Lung (tissue), 12 donors: Measurements from ENCODE around the gene NINJ1. TPM values are rescaled to one million over a fixed set of nuclear protein-coding genes. Genes with fewer than 3 reads are reported as not detected.
"Not testable (repeated sequence)": the region's sequence is repeated elsewhere in the genome, so short reads cannot be mapped to it uniquely, and the experiment has no call there.

ENCODE experiments used
- ATAC-seq: fragments of 200-7000 bp; cut with Tn5 transposase; one replicate; pipeline ENCODE4 v1.9.1; 2020; ENCODE audit warnings: moderate number of reproducible peaks; ENCODE audit not compliant: insufficient read depth, low FRiP score
- DNase-seq, 3 donors: peaks; one replicate each; pipeline ENCODE4 v3.0.0-alpha.2; 2013 to 2017
- H3K27ac ChIP-seq, 2 donors: one replicate each; pipeline ENCODE4 v1.5.1; 2013; ENCODE audit warnings: mild to moderate bottlenecking in 2 of 2, moderate library complexity in 2 of 2, control low read depth in 1 of 2, inconsistent platforms in 1 of 2, low read depth in 1 of 2, low read length in 1 of 2
- H3K27me3 ChIP-seq, 3 donors: one replicate each; pipeline ENCODE4 v1.5.1; 2013; ENCODE audit warnings: low read length in 2 of 3; ENCODE audit not compliant: control insufficient read depth in 3 of 3, insufficient read depth in 3 of 3
- H3K36me3 ChIP-seq, 4 donors: one replicate each; pipeline ENCODE4 v1.5.1; 2013; ENCODE audit warnings: low read length in 4 of 4, mild to moderate bottlenecking in 1 of 4, moderate library complexity in 1 of 4; ENCODE audit not compliant: control insufficient read depth in 4 of 4, insufficient read depth in 4 of 4
- H3K4me1 ChIP-seq, 5 donors: one replicate each; pipeline ENCODE4 v1.5.1; 2013; ENCODE audit warnings: low read length in 5 of 5, mild to moderate bottlenecking in 2 of 5, moderate library complexity in 1 of 5; ENCODE audit not compliant: control insufficient read depth in 5 of 5, insufficient read depth in 5 of 5
- H3K4me3 ChIP-seq: one replicate; pipeline ENCODE4 v1.5.1; 2013; ENCODE audit warnings: mild to moderate bottlenecking, control low read depth, moderate library complexity
- H3K9ac ChIP-seq, 2 donors: one replicate each; pipeline ENCODE4 v1.5.1; 2013; ENCODE audit warnings: low read length in 2 of 2, control low read depth in 1 of 2; ENCODE audit not compliant: insufficient read depth in 1 of 2
- H3K9me3 ChIP-seq, 4 donors: one replicate each; pipeline ENCODE4 v1.5.1; 2013; ENCODE audit warnings: low read length in 3 of 4, mild to moderate bottlenecking in 1 of 4, moderate library complexity in 1 of 4; ENCODE audit not compliant: control insufficient read depth in 4 of 4, insufficient read depth in 3 of 4
- WGBS, 2 donors: extraction: QIAGEN DNeasy Blood & Tissue Kit; methylation state at CpG; one replicate each; pipeline ENCODE4 v1.1.7; 2013; 5-methylcytosine and 5-hydroxymethylcytosine counted together
- polyA plus RNA-seq, 2 donors: library from polyadenylated mRNA; stranded (reverse); fragments of 200-250 nt; gene quantifications; one replicate each; pipeline ENCODE4 v1.2.1, GENCODE V29; 2013
- total RNA-seq, 2 donors: library from RNA; depleted of rRNA in 1 of 2; stranded (reverse); fragments of >200 nt in 1 of 2; gene quantifications; one replicate each; pipeline ENCODE4 v1.2.1, GENCODE V29; 2014 to 2021
- TF ChIP-seq, protein P1 (sequence below): IDR thresholded peaks from 2 replicates; pipeline ENCODE4 v1.5.1; 2012; ENCODE audit warnings: mild to moderate bottlenecking; ENCODE audit errors: control extremely low read depth, extremely low read depth
- donor health status: control.
- donor health status: control.
- donor health status: Bipolar disorder and iron deficiency.
- donor health status: healthy.
- donor health status: DM: yes; HTN: yes; CAD: no.

NINJ1 gene
- total and polyA plus RNA-seq, 4 donors, result 44.3 to 324 (median 50.5) TPM

DNA sequence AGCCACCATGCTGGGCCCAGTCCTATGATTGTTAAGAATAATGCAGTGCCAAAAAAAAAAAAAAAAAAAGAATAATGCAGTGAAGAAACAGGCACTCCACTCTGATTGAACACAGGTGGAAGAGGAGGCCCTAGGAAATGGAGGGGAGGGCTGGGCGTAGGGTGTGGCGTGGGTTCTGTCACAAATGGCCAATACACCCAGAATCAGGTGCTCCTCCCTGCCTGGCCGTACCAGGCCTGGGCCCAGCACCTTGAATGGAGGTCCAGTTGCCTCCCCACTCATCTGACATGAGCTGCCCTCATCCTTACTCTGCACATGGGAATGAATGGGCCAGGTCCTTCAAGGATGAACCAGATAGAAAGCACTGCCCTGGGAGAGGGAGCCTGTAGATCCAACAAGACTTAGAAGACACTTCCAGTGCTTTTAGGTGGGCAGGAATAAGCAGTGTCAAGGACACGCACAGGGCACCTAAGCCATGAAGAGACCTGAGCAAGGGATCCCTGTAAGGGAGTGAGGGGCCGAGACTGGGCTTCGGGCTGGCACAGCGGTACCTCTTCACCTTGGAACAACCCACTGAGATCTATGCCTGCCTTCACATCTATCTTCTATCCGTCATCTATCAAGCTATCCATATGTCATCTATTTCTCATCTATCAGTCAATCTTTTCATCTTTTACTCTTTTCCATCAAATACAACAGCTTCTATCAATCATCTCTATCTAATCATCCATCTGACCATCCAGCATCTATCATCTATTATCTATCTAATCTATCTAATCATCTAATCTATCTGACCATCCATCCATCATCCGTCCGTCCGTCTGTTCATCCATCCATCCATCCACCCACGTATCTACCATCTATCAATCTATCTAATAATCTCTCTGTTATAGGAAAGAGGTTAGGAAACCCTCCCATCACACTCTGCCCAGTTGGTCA lies 15.9 kb downstream of the NINJ1 start:
- TF ChIP-seq, protein P1, sequence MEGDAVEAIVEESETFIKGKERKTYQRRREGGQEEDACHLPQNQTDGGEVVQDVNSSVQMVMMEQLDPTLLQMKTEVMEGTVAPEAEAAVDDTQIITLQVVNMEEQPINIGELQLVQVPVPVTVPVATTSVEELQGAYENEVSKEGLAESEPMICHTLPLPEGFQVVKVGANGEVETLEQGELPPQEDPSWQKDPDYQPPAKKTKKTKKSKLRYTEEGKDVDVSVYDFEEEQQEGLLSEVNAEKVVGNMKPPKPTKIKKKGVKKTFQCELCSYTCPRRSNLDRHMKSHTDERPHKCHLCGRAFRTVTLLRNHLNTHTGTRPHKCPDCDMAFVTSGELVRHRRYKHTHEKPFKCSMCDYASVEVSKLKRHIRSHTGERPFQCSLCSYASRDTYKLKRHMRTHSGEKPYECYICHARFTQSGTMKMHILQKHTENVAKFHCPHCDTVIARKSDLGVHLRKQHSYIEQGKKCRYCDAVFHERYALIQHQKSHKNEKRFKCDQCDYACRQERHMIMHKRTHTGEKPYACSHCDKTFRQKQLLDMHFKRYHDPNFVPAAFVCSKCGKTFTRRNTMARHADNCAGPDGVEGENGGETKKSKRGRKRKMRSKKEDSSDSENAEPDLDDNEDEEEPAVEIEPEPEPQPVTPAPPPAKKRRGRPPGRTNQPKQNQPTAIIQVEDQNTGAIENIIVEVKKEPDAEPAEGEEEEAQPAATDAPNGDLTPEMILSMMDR, result no peak
- WGBS, 2 donors, result 94% methylated on average over 12 of the region's 12 CpGs
- no peak overlapping the region for H3K27ac ChIP-seq
- H3K27me3 ChIP-seq, result no peaks in the 10 kb centered on the region
- H3K9ac ChIP-seq, result no peak overlapping the region
- no peaks in the 10 kb centered on the region for H3K9me3 ChIP-seq
- ATAC-seq (no peak), DNase-seq (peak in 1 of 3 donors; percentile 11)
- H3K4me1 ChIP-seq, result peaks cover 0 to 18% (median 9%) of the 10 kb centered on the region in 5 donors
- peaks cover 0 to 24% (median 0%) of the 10 kb centered on the region in 4 donors for H3K36me3 ChIP-seq
- no peak overlapping the region for H3K4me3 ChIP-seq

- Histone ChIP-seq H3K36me3 (peaks cover 0 to 27% (median 0%) of the 10 kb centered on the region in 4 donors), H3K4me1 (peaks cover 0 to 18% (median 9%) of the 10 kb centered on the region in 5 donors)
- not testable (repeated sequence) for H3K4me3 ChIP-seq, H3K27ac ChIP-seq, H3K9ac ChIP-seq, H3K9me3 ChIP-seq, ATAC-seq, DNase-seq, H3K27me3 ChIP-seq
- 91 to 93% methylated on average over 9 of the region's 9 CpGs for WGBS, 2 donors
These were observed 16.5 kb downstream of the NINJ1 start for GRCh38 chr9:93117521-93117920.

GRCh38 chr9:93116072-93116961 lies 17.7 kb downstream of the NINJ1 start:
- peak; percentile 54 to 83 (median 59) for DNase-seq

More at GRCh38 chr9:93116072-93116961, 17.7 kb downstream of the NINJ1 start:
- Histone ChIP-seq H3K27me3 (no peaks in the 10 kb centered on the region), H3K36me3 (peaks cover 0 to 30% (median under 1%) of the 10 kb centered on the region in 4 donors), H3K27ac (peak overlapping the region in 1 of 2 donors; percentile 69), H3K9me3 (no peaks in the 10 kb centered on the region), H3K4me1 (peaks cover 0 to 18% (median 9%) of the 10 kb centered on the region in 5 donors), H3K4me3 (no peak overlapping the region), H3K9ac (no peak overlapping the region)
- WGBS, 2 donors, result 49 to 55% methylated on average over 17 of the region's 17 CpGs
- TF ChIP-seq, protein P1, result no peak
- ATAC-seq, result peak; percentile 22
